ENCODE data around the gene NFKB1.

- TF ChIP-seq CTCF (conservative IDR thresholded peaks at IDR 0.05 in 1 of 2, IDR thresholded peaks at IDR 0.05 in 1 of 2; ENCODE audit: low read depth in 1 of 2, low read length in 2 of 2) = no peak
- no peak for TF ChIP-seq EZH2 (IDR thresholded peaks at IDR 0.05; ENCODE audit: low read length, missing control alignments)
Measured at GRCh38 chr4:102503301-102503746, 2.2 kb downstream of the NFKB1 start.
